ENCODE results near the gene CPEB4. TPM values are rescaled to one million over a fixed set of nuclear protein-coding genes. Genes with fewer than 3 reads are reported as not detected.

CPEB4 gene
- total RNA-seq, 2 donors from 2014 or later: 54.7 to 65.6 TPM

- no peak for DNase-seq (ENCODE audit: low spot score)
These were observed 13.0 kb upstream of the CPEB4 start for GRCh38 chr5:173875189-173875588.

DNA sequence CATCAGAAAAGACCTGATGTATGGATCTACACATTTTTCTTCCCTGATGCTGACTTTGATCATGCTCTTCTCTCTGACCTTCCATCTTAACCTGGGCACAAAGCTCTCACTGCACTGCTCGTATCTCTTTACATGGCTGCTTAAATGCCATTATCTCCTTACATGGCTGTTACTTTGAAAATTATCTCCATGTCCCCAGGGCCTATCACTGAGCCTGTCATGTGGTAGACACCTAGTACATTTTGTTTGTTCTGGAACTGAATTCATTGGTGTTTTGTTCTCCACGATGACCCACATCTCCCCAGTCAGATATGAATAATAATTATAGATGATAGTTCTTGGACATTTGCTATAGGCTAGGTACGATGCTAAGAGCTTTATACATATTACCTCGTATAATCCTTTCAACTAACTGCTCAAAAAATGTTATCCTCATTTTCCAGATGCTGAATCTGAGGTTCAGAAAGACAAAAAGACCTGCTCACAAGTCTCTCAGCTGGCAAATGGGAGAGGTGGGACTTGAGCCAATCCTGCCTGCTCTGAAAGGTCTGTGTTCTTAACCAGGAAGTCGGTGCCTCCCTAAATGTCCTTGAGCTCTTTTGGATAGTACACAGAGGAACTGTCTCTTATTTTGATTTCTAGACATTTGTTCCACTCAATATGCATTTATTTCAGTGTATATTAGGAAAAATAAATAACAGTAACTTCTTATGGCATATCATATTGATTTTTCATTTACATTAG, 9.8 kb upstream of the CPEB4 start:
- TF ChIP-seq CTCF (IDR thresholded peaks at IDR 0.05): no peak
- H3K36me3 ChIP-seq: no peaks in the 10 kb centered on the region
- H3K4me1 ChIP-seq (ENCODE audit: control insufficient read depth in 1 of 2, low read depth in 2 of 2): peaks cover 4 to 14% of the 10 kb centered on the region in 2 donors
- H3K4me3 ChIP-seq: no peak overlapping the region
- no peaks in the 10 kb centered on the region for H3K27me3 ChIP-seq (replicated peaks; ENCODE audit: insufficient read depth)
- H3K9me3 ChIP-seq: no peaks in the 10 kb centered on the region
- no peak for ATAC-seq (ENCODE audit: insufficient number of reproducible peaks, low FRiP score, low read depth)
- no peak for DNase-seq (ENCODE audit: low spot score)
- H3K27ac ChIP-seq: no peak overlapping the region

More at GRCh38 chr5:173875189-173875588, 13.0 kb upstream of the CPEB4 start:
- H3K27ac ChIP-seq: no peak overlapping the region
- no peak overlapping the region for H3K4me3 ChIP-seq
- no peak for TF ChIP-seq CTCF (IDR thresholded peaks at IDR 0.05)
- H3K9me3 ChIP-seq: no peaks in the 10 kb centered on the region
- no peak for ATAC-seq (ENCODE audit: insufficient number of reproducible peaks, low FRiP score, low read depth)
- no peaks in the 10 kb centered on the region for H3K36me3 ChIP-seq
- H3K4me1 ChIP-seq (ENCODE audit: control insufficient read depth in 1 of 2, low read depth in 2 of 2): peaks cover 4 to 14% of the 10 kb centered on the region in 2 donors
- H3K27me3 ChIP-seq (replicated peaks; ENCODE audit: insufficient read depth): no peaks in the 10 kb centered on the region

DNA sequence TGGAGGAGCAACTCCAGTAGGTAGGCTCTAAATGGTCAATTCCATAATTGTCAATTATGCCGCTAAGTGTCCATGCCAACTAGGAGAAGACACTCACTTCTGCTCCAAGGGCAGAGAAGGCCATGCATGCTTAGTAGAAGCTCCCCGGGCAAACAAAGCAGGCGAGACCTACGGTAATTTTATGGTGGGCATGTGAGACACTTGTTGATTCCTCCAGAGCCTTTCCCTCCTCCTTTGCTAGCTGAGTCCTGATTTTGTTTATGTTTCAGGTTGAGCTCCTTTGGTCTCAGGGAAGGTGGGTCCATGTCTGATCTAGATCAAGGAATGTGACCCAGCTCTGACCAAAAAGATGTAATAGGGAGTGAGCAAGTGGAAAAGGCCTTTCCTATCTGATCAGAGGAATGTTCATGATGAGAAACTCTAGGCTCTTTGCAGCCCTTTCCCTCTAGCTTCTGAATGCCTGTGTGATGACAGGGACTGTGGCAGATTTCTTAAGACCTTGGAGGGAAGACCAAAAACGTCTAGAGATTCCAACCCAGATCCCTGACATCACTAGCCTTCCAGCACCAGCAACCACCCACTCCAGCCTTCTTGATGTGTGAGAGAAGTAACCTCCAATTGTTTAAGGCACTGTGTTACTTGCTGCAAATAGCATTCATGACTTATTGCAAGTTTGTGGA, 7.7 kb upstream of the CPEB4 start:
- no peak for DNase-seq (ENCODE audit: low spot score)
- no peak for TF ChIP-seq CTCF (IDR thresholded peaks at IDR 0.05)
- H3K9me3 ChIP-seq: no peaks in the 10 kb centered on the region
- H3K27ac ChIP-seq: no peak overlapping the region
- H3K36me3 ChIP-seq: no peaks in the 10 kb centered on the region
- no peak for ATAC-seq (ENCODE audit: insufficient number of reproducible peaks, low FRiP score, low read depth)
- H3K4me3 ChIP-seq: no peak overlapping the region
- H3K27me3 ChIP-seq (replicated peaks; ENCODE audit: insufficient read depth): no peaks in the 10 kb centered on the region
- H3K4me1 ChIP-seq (ENCODE audit: control insufficient read depth in 1 of 2, low read depth in 2 of 2): peaks cover 4 to 14% of the 10 kb centered on the region in 2 donors

GRCh38 chr5:173881811-173882575, 6.2 kb upstream of the CPEB4 start:
- Histone ChIP-seq H3K27me3 (replicated peaks; ENCODE audit: insufficient read depth) (no peaks in the 10 kb centered on the region), H3K36me3 (no peaks in the 10 kb centered on the region), H3K27ac (no peak overlapping the region), H3K9me3 (no peaks in the 10 kb centered on the region), H3K4me3 (no peak overlapping the region), H3K4me1 (ENCODE audit: control insufficient read depth in 1 of 2, low read depth in 2 of 2) (peaks cover 4 to 14% of the 10 kb centered on the region in 2 donors)
- no peak for ATAC-seq (ENCODE audit: insufficient number of reproducible peaks, low FRiP score, low read depth)
- no peak for DNase-seq (ENCODE audit: low spot score)
- no peak for TF ChIP-seq CTCF (IDR thresholded peaks at IDR 0.05)

DNA sequence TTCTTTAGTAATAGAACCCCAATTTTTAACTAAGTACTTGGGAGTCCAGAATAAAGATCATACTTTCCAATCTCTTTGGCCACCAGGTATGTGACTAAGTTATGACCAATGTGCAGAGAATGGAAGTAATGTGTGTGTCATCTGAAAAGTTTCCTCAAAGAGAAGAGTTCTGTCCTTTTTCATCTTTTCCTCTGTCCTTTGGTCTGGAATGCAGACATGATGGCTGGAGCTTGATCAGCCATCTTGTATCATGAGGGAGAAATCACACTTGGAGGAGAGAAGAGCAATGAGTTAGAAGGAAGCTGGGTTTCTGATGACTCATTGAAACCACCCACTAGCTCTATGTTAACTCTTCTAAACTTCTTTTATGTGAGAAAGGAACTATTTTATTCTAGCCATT, 5.5 kb upstream of the CPEB4 start:
- H3K36me3 ChIP-seq: no peaks in the 10 kb centered on the region
- peaks cover 4 to 19% of the 10 kb centered on the region in 2 donors for H3K4me1 ChIP-seq (ENCODE audit: control insufficient read depth in 1 of 2, low read depth in 2 of 2)
- DNase-seq (ENCODE audit: low spot score) (no peak), ATAC-seq (ENCODE audit: insufficient number of reproducible peaks, low FRiP score, low read depth) (no peak)
- no peaks in the 10 kb centered on the region for H3K9me3 ChIP-seq
- no peak overlapping the region for H3K27ac ChIP-seq
- TF ChIP-seq CTCF (IDR thresholded peaks at IDR 0.05): no peak
- no peaks in the 10 kb centered on the region for H3K27me3 ChIP-seq (replicated peaks; ENCODE audit: insufficient read depth)
- no peak overlapping the region for H3K4me3 ChIP-seq
